IMR-90 (cell line): ENCODE results near the gene UGT2B28. TPM values are rescaled to one million over a fixed set of nuclear protein-coding genes. Genes with fewer than 3 reads are reported as not detected.
"Not testable (repeated sequence)": the region's sequence is repeated elsewhere in the genome, so short reads cannot be mapped to it uniquely, and the experiment has no call there.

Experiments used
- ATAC-seq: fragments of 200-7000 bp; cut with Tn5 transposase; 2 replicates; pipeline ENCODE4 v1.9.1; 2020; ENCODE audit warnings: low read depth, mild to moderate bottlenecking, moderate library complexity
- BruUV-seq: library from RNA; stranded (reverse); fragments of 400-500 nt; replicated peaks from 2 replicates; lab custom pipeline; 2021; lab: Mats Ljungman, UMichigan
- CTCF ChIA-PET: fragments of 300-600 bp; formaldehyde crosslinking; extraction: SDS; loops from one replicate; lab custom pipeline; 2021; ENCODE audit warnings: antibody characterized with exemption; lab: Yijun Ruan, JAX
- POLR2A ChIA-PET: fragments of 300-600 bp; sonication (Branson Sonifier 250); formaldehyde crosslinking; loops from one replicate; lab custom pipeline; 2022; ENCODE audit warnings: antibody characterized with exemption; ENCODE audit not compliant: unreplicated experiment; lab: Charles Lee
- DNase-seq: peaks from one replicate; pipeline ENCODE4 v3.0.0; 2013
- H2AFZ ChIP-seq: replicated peaks from 2 replicates; pipeline ENCODE3; 2013; ENCODE audit warnings: low read length, mild to moderate bottlenecking; ENCODE audit not compliant: poor library complexity
- H2AK5ac ChIP-seq: 2 replicates; pipeline ENCODE4 v1.6.1; 2013; ENCODE audit warnings: low read depth, low read length, inconsistent platforms
- H2AK9ac ChIP-seq: replicated peaks from 2 replicates; pipeline ENCODE3; 2013; ENCODE audit warnings: mild to moderate bottlenecking, low read depth, low read length, moderate library complexity; ENCODE audit not compliant: poor library complexity
- H2BK120ac ChIP-seq: 2 replicates; pipeline ENCODE4 v1.6.1; 2013; ENCODE audit warnings: low read depth, low read length, inconsistent platforms
- H2BK15ac ChIP-seq: 3 replicates; pipeline ENCODE4 v1.6.1; 2013; ENCODE audit warnings: low read depth, low read length, inconsistent platforms
- H2BK20ac ChIP-seq: 2 replicates; pipeline ENCODE4 v1.6.1; 2013; ENCODE audit warnings: low read depth, mild to moderate bottlenecking, inconsistent platforms, low read length, moderate library complexity
- H2BK5ac ChIP-seq: 2 replicates; pipeline ENCODE4 v1.6.1; 2013; ENCODE audit warnings: mild to moderate bottlenecking, low read depth, low read length, inconsistent platforms; ENCODE audit not compliant: poor library complexity, severe bottlenecking
- H3K14ac ChIP-seq: replicated peaks from 2 replicates; pipeline ENCODE4 v1.6.1; 2013; ENCODE audit warnings: low read depth, low read length, inconsistent platforms
- H3K18ac ChIP-seq: 2 replicates; pipeline ENCODE4 v1.6.1; 2013; ENCODE audit warnings: low read depth, low read length, control low read depth
- H3K23ac ChIP-seq: 2 replicates; pipeline ENCODE4 v1.6.1; 2013; ENCODE audit warnings: low read depth, low read length, inconsistent platforms
- H3K27ac ChIP-seq: 2 replicates; pipeline ENCODE4 v1.5.1; 2013; ENCODE audit warnings: mild to moderate bottlenecking, control low read depth, low read length; ENCODE audit not compliant: insufficient read depth
- H3K27me3 ChIP-seq: 2 replicates; pipeline ENCODE4 v1.6.1; 2013; ENCODE audit warnings: low read length; ENCODE audit not compliant: control insufficient read depth, insufficient read depth
- H3K36me3 ChIP-seq: 2 replicates; pipeline ENCODE4 v1.6.1; 2013; ENCODE audit warnings: low read length, mixed read lengths; ENCODE audit not compliant: control insufficient read depth, insufficient read depth
- H3K4ac ChIP-seq: 2 replicates; pipeline ENCODE4 v1.6.1; 2013; ENCODE audit warnings: low read depth, low read length, inconsistent platforms
- H3K4me1 ChIP-seq: 2 replicates; pipeline ENCODE4 v1.6.1; 2013; ENCODE audit warnings: low read length, mixed read lengths; ENCODE audit not compliant: control insufficient read depth, insufficient read depth
- H3K4me2 ChIP-seq: 2 replicates; pipeline ENCODE4 v1.6.1; 2013; ENCODE audit warnings: low read depth, mild to moderate bottlenecking, control low read depth, low read length, moderate library complexity
- H3K4me3 ChIP-seq: 2 replicates; pipeline ENCODE4 v1.5.1; 2013; ENCODE audit warnings: low read depth, mild to moderate bottlenecking, control low read depth, low read length, moderate library complexity; ENCODE audit not compliant: insufficient read depth
- H3K56ac ChIP-seq: 2 replicates; pipeline ENCODE4 v1.6.1; 2013; ENCODE audit warnings: low read length, inconsistent platforms; ENCODE audit not compliant: insufficient read depth; ENCODE audit errors: extremely low read depth
- H3K79me1 ChIP-seq, 2 experiments: 2 replicates each; pipeline ENCODE4 v1.6.1; 2013; ENCODE audit warnings: low read length in 2 of 2, inconsistent platforms in 1 of 2, low read depth in 1 of 2
- H3K9ac ChIP-seq: 2 replicates; pipeline ENCODE4 v1.6.1; 2013; ENCODE audit warnings: low read depth, low read length, control low read depth
- H3K9me1 ChIP-seq: 2 replicates; pipeline ENCODE4 v1.6.1; 2013; ENCODE audit warnings: low read length, inconsistent platforms; ENCODE audit not compliant: insufficient read depth
- H3K9me3 ChIP-seq: 2 replicates; pipeline ENCODE4 v1.6.1; 2013; ENCODE audit warnings: low read length; ENCODE audit not compliant: control insufficient read depth, insufficient read depth
- H4K20me1 ChIP-seq: 2 replicates; pipeline ENCODE4 v1.6.1; 2013; ENCODE audit warnings: low read length, inconsistent platforms; ENCODE audit not compliant: insufficient read depth
- H4K5ac ChIP-seq: 2 replicates; pipeline ENCODE4 v1.6.1; 2013; ENCODE audit warnings: mild to moderate bottlenecking, low read depth, low read length, control low read depth
- H4K8ac ChIP-seq, 2 experiments: 2 replicates each; pipeline ENCODE4 v1.6.1; 2013; ENCODE audit warnings: low read depth in 2 of 2, low read length in 2 of 2, control low read depth in 1 of 2, inconsistent platforms in 1 of 2
- H4K91ac ChIP-seq: 2 replicates; pipeline ENCODE4 v1.6.1; 2013; ENCODE audit warnings: low read depth, low read length, inconsistent platforms; ENCODE audit not compliant: insufficient read depth
- CHD1 ChIP-seq: IDR thresholded peaks from 2 replicates; pipeline ENCODE4 v1.6.1; 2012; ENCODE audit warnings: low read depth, low read length, improper control_type of control experiment
- POLR2A ChIP-seq: IDR thresholded peaks from 2 replicates; pipeline ENCODE4 v1.6.1; 2012; ENCODE audit warnings: mild to moderate bottlenecking, low read depth, low read length
- RAD21 ChIP-seq: IDR thresholded peaks from 2 replicates; pipeline ENCODE4 v1.6.1; 2012; ENCODE audit warnings: low read length, improper control_type of control experiment
- RFX5 ChIP-seq: IDR thresholded peaks from 2 replicates; pipeline ENCODE4 v1.8.0; 2012; ENCODE audit warnings: low read depth, mild to moderate bottlenecking, low read length, moderate library complexity
- WGBS, 2 experiments: methylation state at CpG; one replicate each; pipeline versions ENCODE4 v1.1.5 to v1.1.7; 2013; ENCODE audit warnings: missing lambda C conversion rate in 2 of 2; ENCODE audit not compliant: insufficient read length in 1 of 2; ENCODE audit errors: extremely low coverage in 2 of 2; 5-methylcytosine and 5-hydroxymethylcytosine counted together
- dilution Hi-C: fragments of 300-500 bp; cut with HindIII; formaldehyde crosslinking; loops from one replicate; pipeline ENCODE4 v1.14.3; 2018; ENCODE audit warnings: low sequenced_read_pairs; ENCODE audit not compliant: unreplicated experiment
- in situ Hi-C: fragments of 300-500 bp; cut with MboI; formaldehyde crosslinking; loops from 3 replicates; pipeline ENCODE4 v1.14.3; 2019; ENCODE audit warnings: low sequenced_read_pairs, inconsistent platforms, mixed read lengths
- intact Hi-C: fragments of 100-400 bp; cut with micrococcal nuclease; formaldehyde crosslinking; loops from 2 replicates; pipeline ENCODE4 v1.10.0; 2022
- polyA plus RNA-seq, 3 experiments: library from polyadenylated mRNA; depleted of rRNA; stranded (reverse); fragments of >200 nt; gene quantifications; 2 replicates each; pipeline ENCODE4 v1.2.3, GENCODE V29; 2012; ENCODE audit warnings: low replicate concordance in 1 of 3
- total RNA-seq: library from RNA; depleted of rRNA; stranded (reverse); fragments of >200 nt; gene quantifications from 2 replicates; pipeline ENCODE4 v1.2.3, GENCODE V29; 2012

UGT2B28 gene
- total and polyA plus RNA-seq, 2 of the 4 experiments (the other 2 are of a cell fraction), result not detected

DNA sequence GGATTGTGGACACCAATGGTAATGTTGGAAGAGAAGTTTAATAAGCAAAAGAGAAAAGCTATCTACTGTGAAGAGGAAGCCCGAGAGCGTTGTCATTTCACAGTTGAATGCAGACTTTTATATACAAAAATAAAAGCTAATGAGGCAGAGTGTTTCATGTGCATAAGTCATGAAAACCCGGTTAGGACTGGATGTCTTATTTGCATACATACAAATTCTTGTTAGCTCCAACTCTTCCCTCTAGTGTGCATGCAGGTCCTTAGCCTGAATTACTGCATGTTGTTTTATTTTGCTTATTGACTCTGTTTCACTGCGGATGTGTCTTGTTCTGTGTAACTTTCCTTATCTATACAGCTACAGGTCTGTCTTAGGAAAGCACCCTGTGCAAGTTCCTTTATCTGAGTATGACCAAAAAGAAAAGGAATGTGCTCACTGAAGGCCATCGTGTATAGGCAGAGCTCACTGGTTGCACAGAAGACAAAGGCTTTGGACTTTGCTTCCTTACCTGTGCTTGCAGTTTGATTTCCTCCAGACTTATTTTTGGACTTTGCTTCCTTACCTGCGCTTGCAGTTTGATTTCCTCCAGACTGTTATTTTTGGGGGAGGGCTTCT lies 40.6 kb upstream of the UGT2B28 start:
- Histone ChIP-seq H2AK9ac (no peak overlapping the region), H2AK5ac (no peak overlapping the region), H4K20me1 (no peaks in the 10 kb centered on the region), H3K4me1 (no peaks in the 10 kb centered on the region), H3K14ac (no peak overlapping the region), H3K9ac (no peak overlapping the region), H3K79me1 (no peaks in the 10 kb centered on the region), H3K4ac (no peak overlapping the region), H2BK20ac (no peak overlapping the region), H3K18ac (no peak overlapping the region), H3K56ac (no peak overlapping the region), H2AFZ (no peak overlapping the region), H3K36me3 (no peaks in the 10 kb centered on the region), H4K5ac (no peak overlapping the region), H3K27ac (no peak overlapping the region), H2BK15ac (no peak overlapping the region), H3K9me3 (no peaks in the 10 kb centered on the region), H3K4me2 (no peak overlapping the region), H2BK5ac (no peak overlapping the region), H4K91ac (no peak overlapping the region), H3K9me1 (no peaks in the 10 kb centered on the region), H3K27me3 (no peaks in the 10 kb centered on the region), H4K8ac (no peak overlapping the region), H2BK120ac (no peak overlapping the region), H3K4me3 (no peak overlapping the region), H3K23ac (no peak overlapping the region)
- WGBS, 2 experiments, result no CpG with 5 or more reads among the region's 6 CpGs
- CTCF ChIA-PET, result no interaction called here
- BruUV-seq, result no TSS peak
- ATAC-seq (no peak), DNase-seq (no peak)
- TF ChIP-seq POLR2A (no peak), CHD1 (no peak), RAD21 (no peak), RFX5 (no peak)
- POLR2A ChIA-PET, result no interaction called here
- dilution Hi-C loops, result no loop called here
- intact Hi-C loops, result loop anchor here (5.0 kb wide), 1 partner anchor 68 kb away; no protein-coding TSS in a partner anchor
- in situ Hi-C loops, result no loop called here

DNA sequence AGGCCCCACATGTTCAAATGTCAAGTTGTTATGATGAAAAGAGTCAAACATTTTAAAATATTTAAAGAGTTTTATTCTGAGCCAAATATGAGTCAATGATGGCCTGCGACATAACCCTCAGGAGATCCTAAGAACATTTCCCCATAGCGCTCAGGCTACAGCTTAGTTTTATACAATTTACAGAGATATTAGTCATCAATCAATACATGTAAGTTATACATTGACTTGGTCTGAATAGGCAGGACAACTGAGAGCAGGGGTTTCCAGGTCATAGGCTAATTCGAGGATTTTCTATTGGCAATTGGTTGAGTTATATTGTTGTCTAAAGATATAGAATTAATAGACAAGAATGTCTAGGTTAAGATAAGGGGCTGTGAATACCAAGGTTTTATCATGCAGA lies 39.5 kb upstream of the UGT2B28 start:
- H3K56ac ChIP-seq, H2AK5ac ChIP-seq, H3K4me1 ChIP-seq, H2BK20ac ChIP-seq, H3K9ac ChIP-seq, H3K36me3 ChIP-seq, H3K79me1 ChIP-seq, H3K14ac ChIP-seq, H2BK120ac ChIP-seq, H4K91ac ChIP-seq, DNase-seq, dilution Hi-C loops, H3K9me3 ChIP-seq, H4K5ac ChIP-seq, ATAC-seq, H2BK15ac ChIP-seq, H3K18ac ChIP-seq, H4K8ac ChIP-seq, CTCF ChIA-PET, H4K20me1 ChIP-seq, in situ Hi-C loops, H3K27me3 ChIP-seq, BruUV-seq, H3K9me1 ChIP-seq, H3K4ac ChIP-seq, H3K27ac ChIP-seq, H2BK5ac ChIP-seq, H3K23ac ChIP-seq, H2AK9ac ChIP-seq, H3K4me2 ChIP-seq, POLR2A ChIA-PET, H2AFZ ChIP-seq, H3K4me3 ChIP-seq: not testable (repeated sequence)
- intact Hi-C loops, result loop anchor here (5.0 kb wide), 1 partner anchor 67 kb away; no protein-coding TSS in a partner anchor
- no CpG with 5 or more reads among the region's 3 CpGs for WGBS, 2 experiments
